GM19324 (cell line): Measurements from ENCODE around the gene CDH23.

Experiments used
- ATAC-seq: cut with Tn5 transposase; IDR thresholded peaks from one replicate; pipeline ENCODE4 v1.9.1; 2021; ENCODE audit warnings: mild to moderate bottlenecking, moderate library complexity; ENCODE audit not compliant: unreplicated experiment, low FRiP score

CDH23 gene

DNA sequence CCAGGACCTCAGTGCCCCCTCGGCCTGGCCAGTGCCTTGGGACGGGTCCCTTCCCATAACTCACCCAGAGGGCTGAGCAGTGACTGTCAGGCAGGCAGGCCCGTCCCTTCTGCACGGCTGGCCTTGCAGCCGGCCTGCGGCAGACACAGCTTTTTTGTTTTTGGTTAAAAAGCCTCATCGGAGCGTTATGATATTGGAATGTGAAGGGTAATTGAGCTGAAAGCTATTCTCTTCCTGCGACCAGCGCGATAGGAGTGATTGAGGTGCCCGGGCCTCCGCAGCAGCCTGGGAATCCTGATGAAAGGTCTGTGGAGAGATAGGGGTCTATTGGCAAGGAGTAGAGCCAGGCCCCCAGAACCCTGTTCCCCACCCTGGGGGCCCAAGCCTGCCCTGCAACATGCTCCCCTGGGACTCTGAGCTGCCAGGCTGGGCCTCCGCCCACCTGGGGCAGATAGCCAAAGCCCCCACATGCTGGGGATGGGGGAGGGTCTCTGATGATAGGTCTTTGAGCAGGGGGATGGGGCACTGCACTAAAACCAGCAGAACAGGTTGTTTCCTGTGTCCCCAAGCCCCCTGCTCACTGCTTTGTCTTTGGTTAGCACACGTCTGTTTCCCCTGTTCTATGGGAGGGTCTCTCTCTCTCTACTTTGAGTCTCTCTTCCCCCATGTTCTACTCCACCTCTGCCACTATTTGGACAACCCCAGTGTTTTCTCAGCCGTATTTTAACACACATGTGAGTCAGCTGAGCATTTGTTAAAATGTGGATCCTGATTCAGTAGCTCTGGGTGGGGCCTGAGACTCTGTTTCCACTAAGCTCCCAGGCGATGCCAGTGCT, 131.9 kb downstream of the CDH23 start:
- no peak for ATAC-seq

GRCh38 chr10:71529207-71529827, 132.6 kb downstream of the CDH23 start:
- no peak for ATAC-seq

- ATAC-seq, result no peak
Observed at GRCh38 chr10:71530781-71531180, 134.1 kb downstream of the CDH23 start.

GRCh38 chr10:71531485-71532446, 135.0 kb downstream of the CDH23 start:
- ATAC-seq, result no peak

GRCh38 chr10:71532878-71533277, 136.2 kb downstream of the CDH23 start:
- ATAC-seq, result no peak

- ATAC-seq, result no peak
Observed at GRCh38 chr10:71533936-71534335, 137.2 kb downstream of the CDH23 start.

DNA sequence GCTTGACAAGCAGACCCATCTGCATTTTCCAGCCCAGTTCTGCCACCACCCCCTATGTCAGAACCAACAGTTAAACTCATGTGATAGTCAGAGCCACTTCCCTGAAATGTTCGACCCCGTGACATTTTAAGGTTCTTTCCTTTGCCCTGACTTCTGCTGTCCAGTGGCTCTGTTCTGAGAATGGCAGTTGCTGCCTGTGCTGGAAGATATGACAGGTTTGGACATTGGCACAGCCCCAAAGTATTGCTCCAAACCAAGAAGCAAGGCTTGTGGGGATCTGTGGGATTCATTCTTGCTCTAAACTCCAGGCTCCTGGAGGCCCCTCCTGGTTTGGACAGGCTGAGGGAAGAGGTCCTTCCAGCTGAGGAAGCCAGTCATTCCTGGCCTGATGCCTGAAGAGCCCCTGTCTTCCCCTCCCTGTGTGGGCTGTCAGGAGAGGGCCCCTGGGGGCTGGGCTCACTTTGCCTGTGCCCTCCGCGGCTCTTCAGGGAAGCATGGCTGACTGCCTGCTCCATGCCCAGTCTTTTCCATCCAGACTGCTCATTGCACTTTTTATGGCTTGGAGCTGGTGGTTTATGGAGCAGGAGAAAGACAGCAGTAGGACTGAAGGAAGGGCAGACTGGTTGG, 138.0 kb downstream of the CDH23 start:
- no peak for ATAC-seq

DNA sequence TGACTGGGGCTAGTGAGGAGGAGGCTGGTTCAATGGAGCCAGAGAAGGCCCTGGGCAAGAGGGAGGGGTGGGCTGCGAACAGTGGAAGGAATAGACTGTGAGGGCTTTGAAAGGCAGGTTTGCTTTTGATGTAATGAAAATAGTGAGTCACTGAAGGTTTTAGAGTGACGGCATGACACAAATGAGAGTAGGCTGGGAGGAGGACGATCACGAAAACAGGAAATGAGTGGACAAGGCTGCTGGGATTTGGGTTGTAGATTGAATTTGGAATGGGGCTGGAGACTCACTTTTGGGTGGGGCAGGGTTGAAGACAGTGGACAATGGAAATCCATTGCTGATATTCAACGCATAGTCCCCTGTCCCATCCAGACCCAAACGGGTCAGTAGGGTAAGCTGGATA, 139.6 kb downstream of the CDH23 start:
- no peak for ATAC-seq

GRCh38 chr10:71537125-71537524, 140.4 kb downstream of the CDH23 start:
- no peak for ATAC-seq

DNA sequence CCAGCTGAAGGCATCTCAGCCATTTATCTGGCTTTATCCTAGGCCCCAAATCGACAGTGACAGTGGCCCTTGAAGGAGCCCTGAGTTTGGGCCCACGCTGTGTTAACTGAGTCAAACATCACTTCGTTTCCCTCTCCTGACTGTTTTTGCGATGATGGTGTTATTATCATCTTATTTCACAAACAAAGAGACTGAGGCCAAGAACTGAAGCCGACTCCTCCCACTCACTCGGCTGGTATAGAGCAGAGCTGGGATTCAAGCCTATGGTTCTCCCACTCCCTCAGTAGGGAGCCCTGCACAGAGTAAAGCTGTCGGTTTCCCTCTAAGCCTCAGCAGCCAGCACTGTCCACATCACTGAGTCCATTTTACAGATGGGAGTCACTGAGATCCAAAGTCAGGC, 141.0 kb downstream of the CDH23 start:
- ATAC-seq, result no peak

DNA sequence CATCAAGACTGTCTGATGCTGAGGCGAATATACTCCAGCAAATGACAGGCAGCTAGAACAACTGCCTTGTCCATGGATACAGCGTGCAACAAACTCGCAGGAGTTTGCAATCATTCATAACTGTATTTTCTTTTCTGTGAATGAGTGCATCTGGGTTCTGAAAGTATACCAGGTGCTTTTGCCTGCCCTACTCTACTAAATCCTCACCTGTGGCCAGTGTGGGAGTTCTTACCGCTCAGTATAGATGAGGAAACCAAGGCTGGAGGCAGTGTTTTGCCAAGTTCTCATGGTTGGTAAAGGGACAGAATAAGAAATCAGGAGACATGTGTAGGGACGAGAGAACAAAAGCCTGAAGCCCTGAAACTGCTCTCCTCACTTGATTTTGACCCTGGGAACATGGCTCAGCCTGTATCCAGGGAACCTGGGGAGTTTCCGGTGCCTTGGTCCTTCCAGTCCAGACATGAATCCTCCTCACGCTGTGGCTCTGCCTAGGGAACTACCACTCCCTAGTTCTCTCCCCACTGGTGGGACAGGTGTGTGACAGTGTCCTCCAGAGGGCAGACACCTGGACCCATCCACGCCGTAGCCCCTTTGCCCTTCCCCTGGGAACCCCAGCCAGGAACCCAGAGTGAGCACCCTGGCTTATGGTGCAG, 142.0 kb downstream of the CDH23 start:
- no peak for ATAC-seq

DNA sequence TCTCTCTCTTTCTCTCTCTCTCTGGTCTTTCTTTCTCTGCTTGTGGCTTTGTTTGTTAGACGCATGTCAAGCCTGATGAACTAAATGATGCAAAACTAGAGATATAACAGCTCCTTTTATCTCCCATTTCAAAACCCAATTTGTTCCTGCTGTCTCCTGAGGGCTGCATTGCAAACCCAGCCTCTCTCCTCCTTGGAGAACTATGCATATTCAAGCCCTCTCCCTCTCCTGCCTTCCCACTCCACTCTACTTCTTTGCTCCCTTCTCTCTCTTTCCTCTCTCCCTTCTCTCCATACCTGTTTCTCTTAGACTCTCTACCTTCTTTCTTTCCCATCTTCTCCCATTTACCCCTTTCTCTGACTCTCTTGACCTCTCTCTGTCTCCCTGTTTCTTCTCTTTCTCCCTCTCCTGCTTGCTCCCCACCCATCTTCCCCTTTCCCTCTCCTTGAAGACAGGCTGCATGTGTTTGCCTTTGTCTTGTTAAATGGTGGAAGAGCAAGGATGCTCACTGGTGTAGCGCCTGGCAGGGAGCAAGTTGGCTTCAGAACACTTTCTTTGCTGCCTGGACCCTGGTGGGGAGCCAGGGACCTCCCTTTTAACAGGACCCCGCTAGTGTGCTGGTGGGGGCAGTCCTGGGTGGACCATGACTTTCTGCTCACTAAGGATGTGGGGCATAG, 142.9 kb downstream of the CDH23 start:
- no peak for ATAC-seq

DNA sequence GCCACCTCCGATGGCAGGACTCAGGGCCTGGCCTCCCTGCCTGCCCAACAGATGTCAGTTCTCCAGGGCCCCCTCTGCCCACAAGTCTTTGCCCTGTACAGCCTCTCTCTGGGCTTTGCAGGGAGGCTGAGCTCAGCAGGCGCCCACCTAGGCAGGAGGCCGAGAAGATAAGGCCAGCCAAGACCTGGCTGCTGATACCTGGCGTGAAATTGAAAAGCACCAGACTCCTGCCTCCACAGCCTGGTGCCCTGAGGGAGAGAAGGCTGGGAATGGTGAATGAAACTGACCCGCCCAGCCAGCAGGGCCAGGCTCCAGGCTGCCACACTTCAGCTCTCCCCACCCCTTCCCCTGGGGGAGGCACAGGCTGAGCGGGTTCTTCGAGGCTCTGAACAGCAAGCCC, 145.8 kb downstream of the CDH23 start:
- ATAC-seq, result no peak

GRCh38 chr10:71543608-71544170, 147.0 kb downstream of the CDH23 start:
- ATAC-seq, result no peak

- ATAC-seq, result no peak
Observed at GRCh38 chr10:71545001-71545400, 148.3 kb downstream of the CDH23 start.

DNA sequence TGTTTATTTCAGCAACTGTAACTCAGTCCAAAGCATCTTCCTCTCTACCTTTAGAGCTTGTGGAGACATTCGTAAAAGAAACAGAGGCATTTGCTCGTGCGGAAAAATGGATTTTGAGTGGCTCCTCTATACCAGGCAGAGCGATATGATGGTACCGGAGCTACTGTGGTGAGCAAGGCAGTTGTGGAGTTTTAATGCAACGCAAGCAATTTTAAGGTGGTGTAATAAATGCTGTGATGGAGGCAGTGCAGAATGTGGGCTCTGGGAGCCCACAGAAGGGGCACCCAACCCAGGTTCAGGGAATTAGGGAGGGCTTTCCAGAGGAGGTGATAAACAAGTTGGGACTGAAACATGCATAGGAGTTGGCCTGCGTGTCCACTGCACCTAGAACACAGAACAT, 149.5 kb downstream of the CDH23 start:
- no peak for ATAC-seq

DNA sequence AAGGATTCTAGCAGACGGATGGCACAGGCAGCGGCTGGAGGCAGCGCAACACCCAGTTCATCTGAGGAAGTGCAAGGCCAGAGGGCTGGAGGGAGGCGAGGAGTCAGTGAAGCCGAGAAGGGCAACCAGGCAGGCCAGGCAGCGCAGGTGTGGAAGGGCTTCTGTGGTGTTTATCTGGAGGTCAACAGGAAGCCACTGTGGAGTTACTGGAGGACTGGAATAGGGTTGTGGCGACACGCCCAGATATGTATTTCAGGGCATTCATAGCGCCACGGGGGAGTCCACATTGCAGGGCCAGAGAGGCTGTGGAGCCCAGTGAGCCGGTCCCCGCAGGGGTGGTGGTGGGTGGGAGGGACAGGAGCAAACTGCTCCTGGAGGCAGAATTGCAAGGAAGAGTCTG, 150.6 kb downstream of the CDH23 start:
- no peak for ATAC-seq

DNA sequence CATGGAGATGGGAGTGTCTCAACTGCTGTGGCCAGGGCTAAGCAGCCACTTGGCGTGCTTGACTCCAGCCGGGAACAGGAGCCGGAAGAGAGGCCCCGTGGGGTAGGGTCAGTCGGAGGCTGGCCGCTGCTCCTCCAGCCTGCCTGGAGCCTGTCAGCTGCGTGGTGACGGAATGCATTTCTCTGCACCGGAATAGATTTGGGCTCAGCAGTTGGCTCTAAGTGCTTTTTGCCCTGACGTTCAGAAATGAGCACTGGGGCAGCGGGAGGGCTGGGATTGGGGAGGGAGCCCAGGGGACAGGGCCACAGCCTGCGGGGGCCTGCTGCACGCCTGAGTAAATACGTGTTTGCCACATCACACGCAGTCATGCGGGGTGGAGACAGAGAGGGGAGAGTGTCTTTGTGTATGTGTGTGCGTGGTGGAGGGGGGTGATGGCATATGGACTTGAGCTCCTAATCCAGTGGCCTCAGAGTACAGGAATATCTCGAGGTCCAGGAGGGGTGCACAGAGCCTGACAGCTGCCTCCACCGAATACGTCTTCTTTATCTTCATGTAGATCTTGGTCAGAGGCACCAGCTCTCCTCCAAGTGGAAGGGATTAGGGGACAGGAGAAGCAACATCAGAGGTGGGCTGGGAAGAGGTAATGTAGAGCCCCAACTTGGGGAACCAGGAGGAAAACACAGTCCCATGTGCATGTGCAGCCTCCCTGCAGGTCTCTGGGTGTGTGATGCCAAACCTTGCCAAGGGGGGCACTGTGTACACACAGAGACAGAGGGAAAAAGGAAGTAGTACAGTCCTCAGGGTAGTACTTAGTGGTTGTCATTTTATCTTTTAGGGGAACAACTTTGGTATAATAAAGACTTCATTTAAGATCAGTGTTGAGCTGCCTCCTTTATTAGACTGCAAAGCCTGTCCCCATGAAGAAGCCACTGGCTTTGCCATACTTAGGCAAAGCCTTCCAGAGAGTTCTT, 151.4 kb downstream of the CDH23 start:
- no peak for ATAC-seq
